ENCODE results near the gene NPTX1.

DNA sequence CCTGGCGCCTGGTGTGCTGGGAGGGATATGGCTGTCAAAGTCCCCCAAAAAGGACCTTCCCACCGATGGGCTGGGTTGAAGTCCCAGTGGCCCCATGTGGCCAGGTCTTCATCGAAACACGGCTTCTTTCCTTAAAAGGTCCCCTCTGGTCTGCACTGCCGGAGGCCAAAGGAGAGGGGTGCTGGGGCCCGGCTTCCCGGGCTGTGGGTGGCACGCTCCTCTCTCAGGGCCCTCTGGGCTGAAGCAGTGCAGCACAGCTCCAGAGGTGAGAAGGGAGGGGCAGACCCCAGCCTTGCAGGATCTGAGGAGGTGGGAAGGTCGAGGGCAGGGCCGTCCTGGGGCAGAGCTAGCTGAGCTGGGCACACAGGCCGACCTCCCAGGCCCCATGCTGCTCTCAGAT, 6.7 kb downstream of the NPTX1 start:
- no peak for TF ChIP-seq SUZ12 (IDR thresholded peaks at IDR 0.05; ENCODE audit: extremely low read depth, insufficient read depth, insufficient read length)
- no peak for TF ChIP-seq YY1 (IDR thresholded peaks at IDR 0.05; ENCODE audit: insufficient read depth, insufficient read length)

Data from NT2/D1 (cell line).